ENCODE results near the gene NPRL2. TPM values are rescaled to one million over a fixed set of nuclear protein-coding genes. Genes with fewer than 3 reads are reported as not detected.

The NPRL2 gene
- total and polyA plus RNA-seq, 2 of the 13 experiments (the other 11 are each of a cell fraction or from before 2014, with no cell fraction given): 30.6 to 51.4 TPM

- TF ChIP-seq, protein P1, sequence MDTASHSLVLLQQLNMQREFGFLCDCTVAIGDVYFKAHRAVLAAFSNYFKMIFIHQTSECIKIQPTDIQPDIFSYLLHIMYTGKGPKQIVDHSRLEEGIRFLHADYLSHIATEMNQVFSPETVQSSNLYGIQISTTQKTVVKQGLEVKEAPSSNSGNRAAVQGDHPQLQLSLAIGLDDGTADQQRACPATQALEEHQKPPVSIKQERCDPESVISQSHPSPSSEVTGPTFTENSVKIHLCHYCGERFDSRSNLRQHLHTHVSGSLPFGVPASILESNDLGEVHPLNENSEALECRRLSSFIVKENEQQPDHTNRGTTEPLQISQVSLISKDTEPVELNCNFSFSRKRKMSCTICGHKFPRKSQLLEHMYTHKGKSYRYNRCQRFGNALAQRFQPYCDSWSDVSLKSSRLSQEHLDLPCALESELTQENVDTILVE (CRISPR knock-in tag; IDR thresholded peaks at IDR 0.05): no peak
- TF ChIP-seq ZNF720 (CRISPR knock-in tag; IDR thresholded peaks at IDR 0.05) (no peak), ZNF503 (CRISPR knock-in tag; IDR thresholded peaks at IDR 0.05) (0 out of 2 replicates have a peak, but pooled peaks have one; percentile 41), SMAD3 (CRISPR knock-in tag; IDR thresholded peaks at IDR 0.05) (no peak), ZNF263 (CRISPR knock-in tag; IDR thresholded peaks at IDR 0.05) (no peak), SP1 (IDR thresholded peaks at IDR 0.05) (no peak), SP1 (CRISPR knock-in tag; IDR thresholded peaks at IDR 0.05) (no peak), ZKSCAN8 (CRISPR knock-in tag; IDR thresholded peaks at IDR 0.05; ENCODE audit: borderline replicate concordance) (peak; percentile 44; the same call in 1 of the 2 replicates), ZNF546 (CRISPR knock-in tag; conservative IDR thresholded peaks at IDR 0.05) (no peak), ATM (IDR thresholded peaks at IDR 0.05; ENCODE audit: borderline replicate concordance) (no peak), DPF2 (CRISPR knock-in tag; IDR thresholded peaks at IDR 0.05; ENCODE audit: borderline replicate concordance, low read depth) (no peak), HNRNPLL (IDR thresholded peaks at IDR 0.05; ENCODE audit: low read depth, low read length, poor library complexity, severe bottlenecking) (no peak), ZSCAN29 (CRISPR knock-in tag; conservative IDR thresholded peaks at IDR 0.05) (no peak), NCOR1 (IDR thresholded peaks at IDR 0.05; ENCODE audit: borderline replicate concordance, low read length) (no peak; the same call in 1 of the 2 replicates), ZNF446 (CRISPR knock-in tag; IDR thresholded peaks at IDR 0.05) (no peak), IKZF4 (CRISPR knock-in tag; IDR thresholded peaks at IDR 0.05; ENCODE audit: borderline replicate concordance, low read depth, not compliant biosample characterization) (no peak), SRF (IDR thresholded peaks at IDR 0.05; ENCODE audit: low read depth, low read length) (no peak), KLF6 (CRISPR knock-in tag; IDR thresholded peaks at IDR 0.05) (no peak), NFYB (CRISPR knock-in tag; IDR thresholded peaks at IDR 0.05) (no peak), MYC (CRISPR knock-in tag; IDR thresholded peaks at IDR 0.05; ENCODE audit: borderline replicate concordance) (no peak), STAG1 (CRISPR knock-in tag; IDR thresholded peaks at IDR 0.05) (no peak)
- TF ChIP-seq, protein P2, sequence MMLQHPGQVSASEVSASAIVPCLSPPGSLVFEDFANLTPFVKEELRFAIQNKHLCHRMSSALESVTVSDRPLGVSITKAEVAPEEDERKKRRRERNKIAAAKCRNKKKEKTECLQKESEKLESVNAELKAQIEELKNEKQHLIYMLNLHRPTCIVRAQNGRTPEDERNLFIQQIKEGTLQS (CRISPR knock-in tag; IDR thresholded peaks at IDR 0.05): no peak
- TF ChIP-seq, protein P3, sequence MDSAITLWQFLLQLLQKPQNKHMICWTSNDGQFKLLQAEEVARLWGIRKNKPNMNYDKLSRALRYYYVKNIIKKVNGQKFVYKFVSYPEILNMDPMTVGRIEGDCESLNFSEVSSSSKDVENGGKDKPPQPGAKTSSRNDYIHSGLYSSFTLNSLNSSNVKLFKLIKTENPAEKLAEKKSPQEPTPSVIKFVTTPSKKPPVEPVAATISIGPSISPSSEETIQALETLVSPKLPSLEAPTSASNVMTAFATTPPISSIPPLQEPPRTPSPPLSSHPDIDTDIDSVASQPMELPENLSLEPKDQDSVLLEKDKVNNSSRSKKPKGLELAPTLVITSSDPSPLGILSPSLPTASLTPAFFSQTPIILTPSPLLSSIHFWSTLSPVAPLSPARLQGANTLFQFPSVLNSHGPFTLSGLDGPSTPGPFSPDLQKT (CRISPR knock-in tag; IDR thresholded peaks at IDR 0.05; ENCODE audit: borderline replicate concordance): no peak
- TF ChIP-seq, protein P4, sequence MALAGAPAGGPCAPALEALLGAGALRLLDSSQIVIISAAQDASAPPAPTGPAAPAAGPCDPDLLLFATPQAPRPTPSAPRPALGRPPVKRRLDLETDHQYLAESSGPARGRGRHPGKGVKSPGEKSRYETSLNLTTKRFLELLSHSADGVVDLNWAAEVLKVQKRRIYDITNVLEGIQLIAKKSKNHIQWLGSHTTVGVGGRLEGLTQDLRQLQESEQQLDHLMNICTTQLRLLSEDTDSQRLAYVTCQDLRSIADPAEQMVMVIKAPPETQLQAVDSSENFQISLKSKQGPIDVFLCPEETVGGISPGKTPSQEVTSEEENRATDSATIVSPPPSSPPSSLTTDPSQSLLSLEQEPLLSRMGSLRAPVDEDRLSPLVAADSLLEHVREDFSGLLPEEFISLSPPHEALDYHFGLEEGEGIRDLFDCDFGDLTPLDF (CRISPR knock-in tag; IDR thresholded peaks at IDR 0.05): no peak
These were observed 28.5 kb downstream of the NPRL2 start (continued) for GRCh38 chr3:50322115-50322385.

Data from HepG2 (cell line).